ENCODE results near the gene ADGRG3. TPM values are rescaled to one million over a fixed set of nuclear protein-coding genes. Genes with fewer than 3 reads are reported as not detected.

Gene ADGRG3
- total and polyA plus RNA-seq, 4 donors: 0.06 to 3.6 (median 0.26) TPM

DNA sequence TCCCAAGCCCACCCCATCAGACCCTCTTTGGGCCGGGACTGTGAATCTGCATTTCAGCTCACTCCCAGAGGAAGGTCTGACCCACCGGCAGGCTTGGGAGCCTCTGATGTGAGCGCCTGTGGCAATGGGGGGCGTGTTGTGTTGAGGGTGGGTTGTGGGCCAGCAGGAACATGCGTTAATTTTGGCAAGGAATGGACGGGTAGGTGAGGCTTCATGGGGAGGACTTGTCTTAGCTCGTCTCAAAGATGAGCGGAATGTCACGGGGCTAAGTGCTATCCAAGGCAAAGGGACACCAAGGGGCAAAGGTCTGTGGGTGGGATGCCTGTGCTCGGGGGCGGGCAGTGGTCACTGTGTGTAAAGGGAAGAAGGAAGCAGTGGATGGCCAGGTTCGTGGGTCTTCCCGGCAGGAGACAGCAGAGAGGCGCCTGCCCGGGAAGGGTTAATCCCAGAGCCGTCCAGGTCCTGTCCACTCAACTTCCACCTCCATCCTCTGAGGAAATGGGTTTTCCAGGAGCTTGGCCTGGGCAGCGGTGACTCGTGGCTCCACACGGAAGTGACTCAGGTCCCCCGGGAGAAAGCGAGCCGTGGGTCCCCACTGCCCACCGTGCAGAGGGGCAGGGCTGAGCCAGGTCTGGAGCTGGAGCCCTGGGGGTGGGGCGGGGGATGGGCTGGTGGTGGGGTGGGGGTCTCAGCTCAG lies 22.3 kb upstream of the ADGRG3 start:
- Histone ChIP-seq H3K9me3 (ENCODE audit: control insufficient read depth, insufficient read depth, low read length) (no peaks in the 10 kb centered on the region), H3K27me3 (ENCODE audit: control insufficient read depth, insufficient read depth, low read length) (no peaks in the 10 kb centered on the region), H3K27ac (ENCODE audit: low read depth, low read length) (peak overlapping the region; percentile 0), H3K4me3 (ENCODE audit: low read depth, low read length) (no peak overlapping the region), H3K36me3 (ENCODE audit: control insufficient read depth, insufficient read depth, low read length) (peaks cover 84% of the 10 kb centered on the region), H3K4me1 (ENCODE audit: control insufficient read depth, insufficient read depth, low read length) (peaks cover 83% of the 10 kb centered on the region)
- DNase-seq (ENCODE audit: low read depth in 4 of 6, low spot score in 6 of 6): no peak
- 43% methylated on average over 15 of the region's 24 CpGs for WGBS (ENCODE audit: insufficient coverage)

DNA sequence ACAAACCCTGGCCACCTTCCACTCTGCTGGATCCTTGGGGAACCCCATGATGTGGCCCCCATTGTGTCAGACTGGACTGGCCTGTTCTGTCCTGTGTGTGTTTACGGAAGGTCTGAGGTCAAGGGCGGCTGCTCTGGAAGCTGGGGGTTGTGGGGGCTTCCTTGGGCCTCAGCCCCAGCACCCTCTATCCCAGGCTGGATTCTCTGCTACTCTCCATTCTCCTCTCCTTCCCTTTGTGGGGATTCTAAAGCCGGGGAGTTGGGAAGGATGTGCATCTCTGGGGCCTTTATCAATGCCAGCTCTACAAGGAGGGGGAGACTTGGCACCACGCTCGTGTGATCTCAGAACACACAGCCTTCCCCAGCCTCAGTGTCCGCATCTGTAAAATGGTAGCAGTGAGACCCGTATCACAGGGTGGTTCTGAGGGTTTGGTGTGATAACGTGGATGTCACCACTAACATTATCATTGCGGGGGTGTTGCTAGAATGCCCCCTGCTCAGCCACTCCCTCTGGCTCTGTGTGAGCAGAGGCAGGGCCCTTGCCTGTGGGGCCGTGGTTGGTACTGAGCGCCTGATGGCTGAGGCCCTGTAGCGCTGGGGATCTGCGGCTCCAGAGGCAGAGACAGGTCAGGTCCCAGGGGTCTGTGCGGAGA lies 21.6 kb upstream of the ADGRG3 start:
- H3K27ac ChIP-seq (ENCODE audit: low read depth, low read length): peak overlapping the region; percentile 37
- 69% methylated on average over 4 of the region's 14 CpGs for WGBS (ENCODE audit: insufficient coverage)
- H3K27me3 ChIP-seq (ENCODE audit: control insufficient read depth, insufficient read depth, low read length): no peaks in the 10 kb centered on the region

DNA sequence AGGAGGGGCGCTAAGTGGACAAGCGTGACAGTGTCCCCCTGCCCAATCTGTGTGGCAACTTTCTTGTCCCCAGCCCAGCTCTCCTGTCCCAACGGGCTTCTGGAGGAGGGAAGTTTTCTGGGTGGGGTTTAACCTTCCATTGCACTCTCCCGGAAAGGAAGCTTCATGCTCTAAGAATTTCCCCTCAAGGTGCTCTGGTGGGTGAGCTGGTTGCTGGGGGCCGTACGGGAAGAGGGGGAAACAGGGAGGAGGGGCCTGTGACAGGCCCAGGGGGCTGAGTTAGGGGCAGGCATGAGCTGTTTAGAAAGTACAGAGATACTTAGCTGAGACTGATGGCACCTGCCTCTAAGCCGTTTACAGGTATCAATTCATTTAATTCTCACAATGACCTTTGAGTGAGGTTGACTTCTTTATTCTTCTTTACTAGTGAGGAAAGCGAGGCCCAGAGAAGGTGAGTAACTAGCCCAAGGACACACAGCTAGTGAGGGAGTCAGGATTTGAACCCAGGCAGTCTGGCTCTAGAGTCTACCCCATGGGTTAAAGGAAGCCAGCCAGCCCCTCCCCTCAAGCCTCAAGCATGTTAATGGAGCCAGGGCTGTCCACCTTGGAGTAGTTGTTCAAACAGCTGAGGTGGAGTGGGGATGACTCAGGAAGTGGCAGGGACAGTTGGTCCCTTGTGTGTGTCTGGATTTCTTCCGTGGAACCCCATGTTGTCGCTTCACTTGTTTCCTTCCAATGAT lies 20.8 kb upstream of the ADGRG3 start:
- Histone ChIP-seq H3K27me3 (ENCODE audit: control insufficient read depth, insufficient read depth, low read length) (no peaks in the 10 kb centered on the region), H3K27ac (ENCODE audit: low read depth, low read length) (peak overlapping the region; percentile 13), H3K9me3 (ENCODE audit: control insufficient read depth, insufficient read depth, low read length) (no peaks in the 10 kb centered on the region), H3K4me1 (ENCODE audit: control insufficient read depth, insufficient read depth, low read length) (peaks cover 78% of the 10 kb centered on the region), H3K4me3 (ENCODE audit: low read depth, low read length) (no peak overlapping the region), H3K36me3 (ENCODE audit: control insufficient read depth, insufficient read depth, low read length) (peaks cover 86% of the 10 kb centered on the region)
- no peak for DNase-seq (ENCODE audit: low read depth in 4 of 6, low spot score in 6 of 6)
- 52% methylated on average over 4 of the region's 10 CpGs for whole genome bisulfite sequencing (ENCODE audit: insufficient coverage)

More for the DNA sequence above, 21.6 kb upstream of the ADGRG3 start:
- peaks cover 83% of the 10 kb centered on the region for H3K4me1 ChIP-seq (ENCODE audit: control insufficient read depth, insufficient read depth, low read length)
- peaks cover 85% of the 10 kb centered on the region for H3K36me3 ChIP-seq (ENCODE audit: control insufficient read depth, insufficient read depth, low read length)
- no peak for DNase-seq (ENCODE audit: low read depth in 4 of 6, low spot score in 6 of 6)
- H3K4me3 ChIP-seq (ENCODE audit: low read depth, low read length): no peak overlapping the region
- no peaks in the 10 kb centered on the region for H3K9me3 ChIP-seq (ENCODE audit: control insufficient read depth, insufficient read depth, low read length)

DNA sequence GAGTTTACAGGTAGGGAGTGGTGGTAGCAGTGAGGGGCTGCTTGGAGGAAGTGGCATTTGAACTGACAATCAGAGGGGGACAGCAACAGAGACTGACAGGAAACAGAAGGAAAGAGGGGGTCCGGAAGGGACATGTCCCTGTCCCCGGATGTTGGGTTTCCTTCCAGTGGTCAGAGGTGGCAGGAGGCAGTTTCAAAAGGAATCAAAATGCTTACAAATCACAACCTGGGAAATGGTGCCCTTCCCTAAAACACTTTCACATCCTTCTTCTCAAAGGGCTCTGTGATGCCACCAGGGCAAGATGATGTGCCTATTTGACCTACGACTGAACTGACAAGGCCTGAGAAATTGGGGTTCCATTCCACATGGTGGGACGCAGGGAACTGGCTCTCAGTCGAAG lies 20.0 kb upstream of the ADGRG3 start:
- Histone ChIP-seq H3K36me3 (ENCODE audit: control insufficient read depth, insufficient read depth, low read length) (peaks cover 93% of the 10 kb centered on the region), H3K4me1 (ENCODE audit: control insufficient read depth, insufficient read depth, low read length) (peaks cover 78% of the 10 kb centered on the region), H3K27me3 (ENCODE audit: control insufficient read depth, insufficient read depth, low read length) (no peaks in the 10 kb centered on the region), H3K4me3 (ENCODE audit: low read depth, low read length) (no peak overlapping the region), H3K9me3 (ENCODE audit: control insufficient read depth, insufficient read depth, low read length) (no peaks in the 10 kb centered on the region), H3K27ac (ENCODE audit: low read depth, low read length) (no peak overlapping the region)
- DNase-seq (ENCODE audit: low read depth in 4 of 6, low spot score in 6 of 6): no peak
- WGBS (ENCODE audit: insufficient coverage): 91% methylated on average over 3 of the region's 5 CpGs

DNA sequence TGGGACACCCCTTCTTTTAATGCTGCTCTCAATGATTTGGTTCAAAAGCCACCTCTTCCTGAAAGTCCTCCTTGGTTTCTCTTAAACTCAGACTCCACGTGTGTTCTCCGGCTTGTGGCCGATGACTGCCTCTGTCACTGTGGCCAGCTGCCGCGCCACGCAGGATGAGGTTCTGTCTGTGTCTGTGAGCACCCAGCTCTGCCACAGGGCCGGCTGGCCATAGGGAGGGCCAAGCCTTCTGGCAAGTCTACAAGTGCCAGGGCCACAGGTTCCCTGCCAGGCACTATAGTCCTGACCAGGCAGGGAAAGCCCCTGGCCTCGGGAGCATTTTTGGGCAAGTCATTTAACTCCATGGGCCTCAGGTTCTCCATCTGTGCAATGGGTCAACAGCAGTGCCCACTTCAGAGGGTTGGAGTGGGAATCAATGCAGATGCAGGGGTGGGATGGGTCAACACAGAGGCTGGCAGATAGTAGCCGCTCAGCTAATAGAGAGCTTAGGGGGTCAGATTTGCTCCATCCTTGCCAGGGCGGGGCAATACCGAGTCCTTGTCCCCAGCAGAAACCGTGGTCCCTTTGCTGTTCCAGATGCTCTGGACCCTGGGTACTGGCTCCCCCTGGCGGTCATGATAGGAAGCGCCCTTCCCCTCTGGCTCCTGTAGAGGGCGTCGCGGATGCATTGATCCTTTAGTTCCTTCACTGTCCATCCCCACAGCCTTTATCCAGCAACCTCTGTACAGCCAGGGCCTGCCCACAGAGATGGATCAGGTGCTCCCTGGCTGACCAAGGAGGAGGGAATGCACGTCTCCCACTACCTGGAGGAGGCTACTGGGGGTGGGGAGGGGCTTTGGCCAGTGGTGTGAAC lies 19.3 kb upstream of the ADGRG3 start:
- no peaks in the 10 kb centered on the region for H3K9me3 ChIP-seq (ENCODE audit: control insufficient read depth, insufficient read depth, low read length)
- peaks cover 78% of the 10 kb centered on the region for H3K4me1 ChIP-seq (ENCODE audit: control insufficient read depth, insufficient read depth, low read length)
- no peak overlapping the region for H3K4me3 ChIP-seq (ENCODE audit: low read depth, low read length)
- peak in 3 of 6 donors; percentile 51 to 84 (median 81) for DNase-seq (ENCODE audit: low read depth in 4 of 6, low spot score in 6 of 6)
- H3K27me3 ChIP-seq (ENCODE audit: control insufficient read depth, insufficient read depth, low read length): no peaks in the 10 kb centered on the region
- no peak overlapping the region for H3K27ac ChIP-seq (ENCODE audit: low read depth, low read length)
- WGBS (ENCODE audit: insufficient coverage): 54% methylated on average over 15 of the region's 18 CpGs
- H3K36me3 ChIP-seq (ENCODE audit: control insufficient read depth, insufficient read depth, low read length): peaks cover 95% of the 10 kb centered on the region

DNA sequence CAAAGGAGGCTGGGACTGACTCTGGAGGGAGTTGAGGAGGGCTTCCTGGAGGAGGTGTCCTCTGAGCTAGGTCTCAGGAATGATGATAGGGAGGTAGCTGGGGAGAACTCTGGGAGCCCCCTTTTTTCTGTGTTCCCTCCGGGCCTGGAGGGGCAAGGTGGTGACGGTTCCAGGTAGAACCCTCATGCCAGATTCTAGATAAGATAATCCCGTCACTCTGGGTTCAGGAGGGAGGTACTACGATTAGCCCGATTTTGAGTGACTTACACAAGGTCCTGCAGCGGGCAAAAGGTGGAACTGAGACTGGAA lies 18.7 kb upstream of the ADGRG3 start:
- DNase-seq (ENCODE audit: low read depth in 4 of 6, low spot score in 6 of 6): no peak
- peaks cover 95% of the 10 kb centered on the region for H3K36me3 ChIP-seq (ENCODE audit: control insufficient read depth, insufficient read depth, low read length)
- WGBS (ENCODE audit: insufficient coverage): 77% methylated on average over 5 of the region's 6 CpGs
- H3K27me3 ChIP-seq (ENCODE audit: control insufficient read depth, insufficient read depth, low read length): no peaks in the 10 kb centered on the region
- H3K4me1 ChIP-seq (ENCODE audit: control insufficient read depth, insufficient read depth, low read length): peaks cover 76% of the 10 kb centered on the region
- no peaks in the 10 kb centered on the region for H3K9me3 ChIP-seq (ENCODE audit: control insufficient read depth, insufficient read depth, low read length)
- H3K27ac ChIP-seq (ENCODE audit: low read depth, low read length): no peak overlapping the region
- H3K4me3 ChIP-seq (ENCODE audit: low read depth, low read length): no peak overlapping the region

DNA sequence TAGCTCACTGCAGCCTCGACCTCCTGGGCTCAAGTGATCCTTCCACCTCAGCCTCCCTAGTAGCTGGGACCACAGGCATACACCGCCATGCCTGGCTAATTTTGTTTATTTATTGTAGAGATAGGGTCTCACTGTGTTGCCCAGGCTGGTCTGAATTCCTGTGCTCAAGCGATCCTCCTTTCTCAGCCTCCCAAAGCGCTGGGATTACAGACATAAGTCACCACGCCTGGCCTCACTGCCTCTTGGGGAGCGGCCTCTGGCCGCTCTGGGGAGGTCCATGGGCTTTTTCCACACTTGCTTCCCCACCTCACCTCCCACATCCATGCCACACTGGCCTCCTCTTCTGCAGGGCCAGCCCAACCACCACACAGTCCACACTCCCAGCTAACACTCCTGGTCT lies 18.3 kb upstream of the ADGRG3 start:
- Histone ChIP-seq H3K4me3 (ENCODE audit: low read depth, low read length) (no peak overlapping the region), H3K36me3 (ENCODE audit: control insufficient read depth, insufficient read depth, low read length) (peaks cover 95% of the 10 kb centered on the region), H3K27me3 (ENCODE audit: control insufficient read depth, insufficient read depth, low read length) (no peaks in the 10 kb centered on the region), H3K4me1 (ENCODE audit: control insufficient read depth, insufficient read depth, low read length) (peaks cover 71% of the 10 kb centered on the region), H3K9me3 (ENCODE audit: control insufficient read depth, insufficient read depth, low read length) (no peaks in the 10 kb centered on the region), H3K27ac (ENCODE audit: low read depth, low read length) (no peak overlapping the region)
- no peak for DNase-seq (ENCODE audit: low read depth in 4 of 6, low spot score in 6 of 6)
- WGBS (ENCODE audit: insufficient coverage): 92% methylated on average over 6 of the region's 7 CpGs

DNA sequence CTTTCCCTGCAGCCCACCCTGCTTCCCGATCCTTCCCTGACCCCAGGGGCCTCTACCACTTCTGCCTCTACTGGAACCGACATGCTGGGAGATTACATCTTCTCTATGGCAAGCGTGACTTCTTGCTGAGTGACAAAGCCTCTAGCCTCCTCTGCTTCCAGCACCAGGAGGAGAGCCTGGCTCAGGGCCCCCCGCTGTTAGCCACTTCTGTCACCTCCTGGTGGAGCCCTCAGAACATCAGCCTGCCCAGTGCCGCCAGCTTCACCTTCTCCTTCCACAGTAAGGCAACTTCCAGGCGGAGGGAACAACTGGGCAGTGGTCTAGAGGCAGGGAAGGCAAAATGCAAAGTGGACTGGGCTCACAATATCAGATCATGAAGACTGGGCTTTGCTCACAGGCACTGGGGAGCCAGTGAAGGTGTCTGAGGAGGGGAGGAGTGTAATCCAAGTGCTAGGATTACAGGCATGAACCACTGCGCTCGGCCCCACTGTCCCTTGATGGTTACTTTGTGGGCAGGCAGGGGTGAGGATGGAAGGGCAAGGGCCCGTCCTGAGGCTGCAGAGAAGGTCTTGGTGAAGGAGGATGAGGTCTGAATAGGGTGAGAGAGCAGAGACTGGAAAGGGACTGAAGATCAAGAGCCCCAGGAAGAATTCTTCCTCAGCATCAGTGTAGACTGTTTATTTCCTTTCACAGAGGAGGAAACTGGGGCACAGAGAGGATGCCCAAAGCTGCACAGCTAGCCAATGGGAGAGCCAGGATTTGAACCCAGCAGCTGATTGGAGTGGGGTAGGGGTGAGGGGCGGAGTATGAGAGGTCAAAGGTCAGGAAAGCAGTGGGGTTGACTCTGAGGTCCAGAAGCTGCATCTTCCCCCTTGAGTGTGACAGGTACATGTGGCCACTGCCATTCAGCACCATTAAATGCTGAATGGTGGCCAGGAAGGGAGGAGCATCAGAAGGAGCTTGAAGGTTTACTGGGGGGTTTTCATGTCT lies 16.5 kb upstream of the ADGRG3 start:
- no peak for DNase-seq (ENCODE audit: low read depth in 4 of 6, low spot score in 6 of 6)
- Histone ChIP-seq H3K27ac (ENCODE audit: low read depth, low read length) (no peak overlapping the region), H3K9me3 (ENCODE audit: control insufficient read depth, insufficient read depth, low read length) (no peaks in the 10 kb centered on the region), H3K4me1 (ENCODE audit: control insufficient read depth, insufficient read depth, low read length) (peaks cover 53% of the 10 kb centered on the region), H3K27me3 (ENCODE audit: control insufficient read depth, insufficient read depth, low read length) (no peaks in the 10 kb centered on the region), H3K36me3 (ENCODE audit: control insufficient read depth, insufficient read depth, low read length) (peaks cover 95% of the 10 kb centered on the region), H3K4me3 (ENCODE audit: low read depth, low read length) (no peak overlapping the region)
- WGBS (ENCODE audit: insufficient coverage): 85% methylated on average over 8 of the region's 10 CpGs

Measured in spinal cord (tissue), 10 donors.